HS-27A (cell line): Measurements from ENCODE around the gene SMIM36.
"Not testable (repeated sequence)": the region's sequence is repeated elsewhere in the genome, so short reads cannot be mapped to it uniquely, and the experiment has no call there.

Source experiments
- DNase-seq: peaks from one replicate; pipeline ENCODE4 v3.0.0-alpha.2; 2012; ENCODE audit warnings: low read depth, missing footprints

SMIM36 gene

GRCh38 chr17:55454906-55455474 lies 56.3 kb downstream of the SMIM36 start:
- DNase-seq: no peak

DNA sequence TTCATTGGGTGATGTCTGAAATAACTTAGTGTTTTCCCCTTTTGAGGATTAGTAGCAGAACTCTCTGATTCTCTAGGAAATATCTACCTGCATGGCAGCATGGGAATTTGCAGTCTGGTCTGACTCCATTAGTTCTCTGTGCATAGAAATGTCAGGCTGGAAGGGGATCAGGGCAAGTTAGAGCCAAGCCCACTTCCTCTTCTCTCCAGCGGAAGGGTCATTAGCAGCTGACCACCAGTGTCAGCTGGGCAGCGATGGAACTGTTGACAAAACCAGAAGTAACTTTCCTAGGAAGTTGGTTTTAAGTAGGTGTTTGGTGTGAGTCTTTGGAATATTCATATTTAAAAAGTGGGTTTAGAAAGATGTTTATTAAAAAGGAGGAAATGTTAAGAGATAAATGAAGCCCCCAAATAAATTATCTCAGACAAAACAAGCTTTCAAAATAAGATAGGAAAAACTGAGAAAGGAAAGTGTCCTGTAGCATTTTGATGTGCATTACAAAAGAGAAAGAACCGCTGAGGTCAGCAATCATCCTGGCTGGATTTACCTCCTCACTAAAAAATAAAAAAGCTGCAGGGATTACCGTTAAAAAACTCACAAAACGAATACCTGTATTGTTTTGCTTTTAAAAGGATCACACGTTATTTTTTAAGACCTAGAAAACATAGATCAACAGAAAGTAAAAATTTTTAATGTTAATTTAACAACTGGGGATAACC lies 57.3 kb downstream of the SMIM36 start:
- DNase-seq: no peak

- DNase-seq: no peak
Observed at GRCh38 chr17:55452139-55452790, 59.0 kb downstream of the SMIM36 start.

DNA sequence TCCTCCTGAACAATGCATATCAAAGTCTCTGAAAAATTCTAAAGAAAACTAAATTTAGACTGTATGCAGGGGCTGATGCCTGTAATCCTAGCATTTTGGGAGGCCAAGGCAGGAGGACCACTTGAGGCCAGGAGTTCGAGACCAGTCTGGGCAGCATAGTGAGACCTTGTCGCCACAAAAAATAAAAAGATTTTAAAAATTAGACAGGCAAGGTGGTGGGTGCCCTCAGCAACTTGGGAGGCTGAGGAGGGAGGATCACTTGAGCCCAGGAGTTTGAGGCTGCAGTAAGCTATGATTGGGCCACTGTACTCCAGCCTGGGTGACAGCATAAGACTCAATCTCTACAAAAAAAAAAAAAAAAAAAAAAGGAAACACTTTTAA lies 59.5 kb downstream of the SMIM36 start:
- no peak for DNase-seq

- DNase-seq: no peak
Observed at GRCh38 chr17:55451203-55451641, 60.0 kb downstream of the SMIM36 start.

- DNase-seq: no peak
Observed at GRCh38 chr17:55450232-55450825, 60.9 kb downstream of the SMIM36 start.

DNA sequence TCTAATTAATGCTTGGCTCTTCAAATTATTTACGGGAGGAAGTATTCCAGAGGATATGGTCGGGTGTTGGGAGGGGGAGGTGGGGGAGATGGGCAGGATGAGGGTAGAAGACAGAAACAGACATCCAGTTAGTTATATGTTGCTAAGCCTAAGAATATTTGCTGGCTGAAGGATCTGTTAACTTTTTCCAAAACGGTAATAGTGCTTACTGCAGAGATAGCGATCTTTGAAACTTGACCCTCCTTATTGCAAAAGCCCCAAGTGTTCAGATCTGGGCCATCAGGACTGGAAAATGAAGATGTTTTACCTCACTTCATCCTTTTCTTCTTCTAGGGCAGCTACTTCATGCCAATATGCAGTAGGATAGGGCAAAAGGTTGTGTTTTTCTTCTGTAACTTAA lies 62.6 kb downstream of the SMIM36 start:
- no peak for DNase-seq

DNA sequence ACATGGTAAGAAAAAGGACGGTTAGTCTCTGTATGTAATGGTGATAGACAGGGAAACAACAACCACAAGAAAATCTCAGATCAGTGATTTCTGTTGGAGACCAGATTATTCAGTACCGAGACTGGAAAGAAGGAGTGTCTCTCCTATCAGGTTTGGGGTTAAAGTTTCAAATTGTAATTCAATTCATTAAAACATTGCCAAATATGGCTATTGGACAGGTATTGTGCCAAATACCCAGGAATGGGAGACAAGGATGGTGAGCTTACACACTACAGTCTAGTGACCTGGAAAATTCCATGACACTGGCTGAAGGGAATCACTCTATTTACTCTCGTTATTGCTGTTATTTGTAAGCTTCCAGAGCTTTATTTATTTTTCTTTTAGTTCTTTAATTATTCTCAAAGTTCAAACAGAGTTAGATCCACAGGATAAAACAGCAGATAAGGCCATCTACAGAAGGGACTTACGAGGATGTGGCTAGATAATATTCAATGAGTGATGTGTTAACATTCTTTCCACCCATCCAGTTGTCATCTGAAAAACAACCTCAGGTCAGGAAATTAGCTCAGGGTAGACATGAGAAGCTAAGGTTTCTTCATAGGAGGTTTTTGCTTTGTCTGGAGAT lies 64.6 kb downstream of the SMIM36 start:
- no peak for DNase-seq

DNA sequence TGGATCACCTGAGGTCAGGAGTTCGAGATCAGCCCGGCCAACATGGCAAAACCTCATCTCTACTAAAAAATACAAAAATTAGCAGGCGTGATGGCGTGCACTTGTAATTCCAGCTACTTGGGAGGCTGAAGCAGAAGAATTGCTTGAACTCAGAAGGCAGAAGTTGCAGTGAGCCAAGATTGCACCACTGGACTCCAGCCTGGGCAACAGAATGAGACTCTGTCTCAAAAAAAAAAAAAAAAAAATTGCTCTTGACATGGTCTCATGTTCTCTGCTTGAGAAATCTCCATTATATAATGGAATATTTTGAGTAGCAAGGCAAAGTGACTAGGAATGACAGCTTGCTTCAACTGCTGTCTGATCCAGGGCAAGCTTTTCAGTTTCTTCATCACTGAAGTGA lies 65.2 kb downstream of the SMIM36 start:
- DNase-seq: not testable (repeated sequence)

- DNase-seq: no peak
Observed at GRCh38 chr17:55444471-55445441, 66.5 kb downstream of the SMIM36 start.

- DNase-seq: no peak
Observed at GRCh38 chr17:55443904-55444303, 67.3 kb downstream of the SMIM36 start.

- no peak for DNase-seq
Observed at GRCh38 chr17:55442953-55443683, 68.1 kb downstream of the SMIM36 start.

DNA sequence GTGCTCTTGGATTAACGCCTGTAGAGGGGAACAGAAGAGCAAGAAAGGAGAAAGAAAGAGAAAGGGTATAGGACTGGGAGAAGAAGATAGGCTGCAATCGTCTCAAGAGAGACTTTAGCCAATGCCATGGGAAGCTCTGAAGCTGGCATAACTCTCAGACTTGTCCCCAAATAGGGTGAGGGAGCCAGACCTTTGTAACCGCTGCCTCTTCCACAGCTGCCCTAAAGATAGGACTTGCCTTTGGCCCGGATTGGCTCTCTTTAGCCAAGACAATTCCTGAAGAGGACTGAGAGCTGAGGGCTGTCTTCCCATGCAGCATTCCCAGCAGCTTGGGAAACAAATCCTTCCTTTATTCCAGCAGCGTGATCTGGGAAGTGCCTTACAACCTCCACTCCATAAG lies 68.8 kb downstream of the SMIM36 start:
- DNase-seq: no peak

DNA sequence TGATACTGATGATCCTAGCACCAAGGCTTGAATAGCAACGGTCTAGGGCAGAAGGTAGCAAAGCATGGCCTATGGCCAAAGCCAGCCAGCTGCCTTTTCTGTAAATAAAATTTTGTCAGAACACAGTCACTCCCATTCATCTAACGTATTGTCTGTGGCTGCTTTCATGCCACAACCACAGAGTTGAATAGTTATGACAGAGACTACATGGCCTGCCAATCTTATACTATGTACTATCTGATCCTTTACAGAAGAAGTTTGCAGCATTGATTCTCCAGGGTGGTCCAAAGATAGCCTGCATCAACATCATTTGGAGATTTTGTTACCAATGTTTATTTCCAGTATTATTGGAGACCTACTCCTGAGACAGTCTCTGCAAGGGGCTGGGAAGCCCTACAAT lies 69.7 kb downstream of the SMIM36 start:
- DNase-seq: no peak

DNA sequence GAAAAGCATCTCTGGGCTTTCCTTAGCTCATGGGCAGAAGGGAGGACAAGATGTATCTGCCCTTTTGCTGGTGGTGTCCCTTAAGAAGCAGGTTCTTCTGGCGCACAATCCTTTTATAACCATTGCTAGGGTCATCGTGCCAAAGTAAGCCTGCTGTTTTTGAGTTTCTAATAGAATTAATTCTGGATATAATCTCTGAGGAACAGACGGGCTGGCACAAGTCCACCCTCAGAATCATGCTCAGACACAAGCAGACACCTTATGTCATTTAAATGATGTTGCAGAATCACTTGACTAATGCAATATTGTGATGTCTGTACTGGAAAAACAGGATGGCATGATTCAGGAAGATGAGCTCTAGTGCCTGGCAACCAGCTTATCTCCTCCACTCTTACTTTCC lies 70.9 kb downstream of the SMIM36 start:
- no peak for DNase-seq

DNA sequence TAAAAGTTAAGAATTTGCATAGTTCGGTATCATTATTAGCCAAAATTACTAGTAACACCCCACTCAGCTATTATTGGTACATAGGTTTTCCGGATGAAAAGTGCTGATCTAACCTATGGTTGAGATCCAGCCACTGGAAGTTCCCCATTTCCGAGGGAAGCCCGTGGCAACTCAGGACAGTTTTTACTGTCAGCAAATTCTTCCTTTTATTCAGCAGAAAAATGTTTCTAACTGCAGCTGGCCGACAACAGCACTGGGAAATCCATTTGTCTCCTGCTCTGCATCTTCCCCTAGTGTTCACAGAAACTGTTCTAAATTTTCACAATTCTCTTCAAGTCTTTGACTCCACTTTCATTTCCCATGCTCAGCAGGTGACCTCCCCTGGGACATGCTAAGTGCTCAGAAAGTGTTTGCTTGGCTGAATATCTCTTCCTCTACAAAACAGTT lies 74.1 kb downstream of the SMIM36 start:
- no peak for DNase-seq

DNA sequence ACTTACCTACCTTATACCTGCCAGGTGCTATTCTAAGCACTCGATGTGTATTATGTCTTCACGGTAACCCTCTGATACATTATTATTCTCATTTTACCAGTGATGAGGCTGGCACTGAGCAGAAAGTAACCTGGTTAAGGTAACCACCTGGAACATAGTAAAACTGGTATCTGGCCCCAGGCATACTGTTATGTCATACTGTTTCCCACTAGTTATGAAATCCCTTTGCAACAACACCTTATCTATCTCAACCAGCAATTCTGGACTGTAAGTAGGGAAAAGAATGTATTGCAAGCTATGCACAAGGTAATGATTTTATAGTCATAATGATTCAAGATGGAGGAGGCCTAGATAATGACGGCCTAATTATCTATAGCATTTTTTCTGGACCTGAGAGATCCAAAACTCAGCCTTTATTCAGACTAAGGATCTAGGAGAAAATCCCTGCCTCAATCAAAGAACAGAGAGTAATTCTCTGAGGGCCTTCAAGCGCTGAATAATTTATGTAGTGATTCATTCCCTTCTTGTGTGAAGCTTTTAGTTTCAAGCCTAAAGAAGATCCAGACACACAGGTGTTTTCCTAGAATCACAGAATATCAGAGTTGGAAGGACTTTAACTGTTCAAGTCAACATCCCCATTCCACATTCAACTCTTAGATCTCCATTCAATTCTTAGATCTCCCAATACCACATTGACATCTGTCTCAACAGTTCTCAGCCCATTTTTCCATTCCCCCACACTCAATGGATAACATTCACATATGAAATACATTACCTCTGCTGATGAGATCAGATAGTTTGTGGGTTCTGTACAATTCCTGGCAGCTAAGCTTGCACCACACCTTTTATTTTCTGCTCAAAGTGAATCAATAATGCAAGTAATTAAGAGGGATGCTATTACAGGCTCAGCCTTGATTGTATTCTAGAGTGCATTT lies 74.8 kb downstream of the SMIM36 start:
- no peak for DNase-seq

GRCh38 chr17:55435408-55435807 lies 75.8 kb downstream of the SMIM36 start:
- no peak for DNase-seq

DNA sequence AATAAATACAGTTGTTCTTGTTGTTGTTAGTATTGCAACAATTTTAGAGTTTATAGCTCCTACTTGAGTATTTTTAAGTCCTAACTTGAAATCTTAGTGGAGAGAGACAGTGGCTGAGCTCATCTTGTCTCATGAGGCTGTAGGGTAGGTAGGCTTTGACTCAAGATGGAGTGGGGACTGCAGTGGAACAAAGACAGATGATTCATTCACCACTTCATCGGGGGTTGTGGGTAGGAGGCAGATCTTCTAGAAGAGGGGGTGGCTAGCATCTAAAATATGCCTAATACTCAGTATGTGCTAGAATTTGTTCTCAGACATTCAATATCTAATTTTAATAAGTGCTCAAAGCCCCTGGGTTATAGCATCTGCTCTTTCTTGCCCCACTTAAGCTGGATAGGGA lies 76.5 kb downstream of the SMIM36 start:
- no peak for DNase-seq
